HepG2 (cell line): Measurements from ENCODE around the gene HTR2A. TPM values are rescaled to one million over a fixed set of nuclear protein-coding genes. Genes with fewer than 3 reads are reported as not detected.

Source experiments
- ATAC-seq: fragments of 200-7000 bp; cut with Tn5 transposase; 3 replicates; pipeline ENCODE4 v1.9.1; 2020; ENCODE audit warnings: mild to moderate bottlenecking, moderate library complexity
- BruUV-seq: library from RNA; stranded (reverse); fragments of 400-500 nt; replicated peaks from 2 replicates; lab custom pipeline; 2021; lab: Mats Ljungman, UMichigan
- CTCF ChIA-PET: fragments of 300-600 bp; formaldehyde crosslinking; extraction: SDS; loops from one replicate; lab custom pipeline; 2021; ENCODE audit warnings: low total read pairs, inconsistent platforms, low intra/inter-chr PET ratio; lab: Yijun Ruan, JAX
- POLR2A ChIA-PET: fragments of 350-600 bp; sonication (Branson Sonifier 250); formaldehyde crosslinking; loops from one replicate; lab custom pipeline; 2020; ENCODE audit warnings: antibody characterized with exemption, inconsistent platforms; lab: Yijun Ruan, JAX
- DNase-seq: peaks from one replicate; pipeline ENCODE4 v3.0.0-alpha.2; 2015; ENCODE audit warnings: low spot score
- FAIRE-seq: peaks from 3 replicates; lab custom pipeline; 2011; peaks lifted over from hg19 to GRCh38; lab: Jason Lieb, UNC
- H2AFZ ChIP-seq: one replicate; pipeline ENCODE4 v1.6.1; 2011; ENCODE audit warnings: low read length, inconsistent platforms
- H3K27ac ChIP-seq: fragments of 300-600 bp; 3 replicates; pipeline ENCODE4 v1.8.0; 2011; ENCODE audit warnings: mixed run types, mild to moderate bottlenecking, mixed read lengths, low read length, inconsistent platforms; ENCODE audit not compliant: insufficient read depth; ENCODE audit errors: extremely low read length
- H3K27me3 ChIP-seq, 2 experiments: fragments of 200-600 bp in 1 of 2; 2 replicates in 1 of 2; 3 replicates in 1 of 2; pipeline versions ENCODE4 v1.6.0 to v1.8.0; 2011; ENCODE audit warnings: low read length in 2 of 2, mild to moderate bottlenecking in 2 of 2, moderate library complexity in 2 of 2, inconsistent platforms in 1 of 2; ENCODE audit not compliant: insufficient read depth in 2 of 2, control insufficient read depth in 1 of 2
- H3K36me3 ChIP-seq, 2 experiments: fragments of 200-600 bp in 1 of 2; replicated peaks in 1 of 2; 2 replicates in 1 of 2; 3 replicates in 1 of 2; pipeline versions ENCODE4 v1.5.1 to v1.8.0; 2011; ENCODE audit warnings: low read length in 2 of 2, inconsistent platforms in 1 of 2; ENCODE audit not compliant: insufficient read depth in 2 of 2, control insufficient read depth in 1 of 2
- H3K4me1 ChIP-seq: 2 replicates; pipeline ENCODE4 v1.5.1; 2012; ENCODE audit warnings: low read length, inconsistent platforms; ENCODE audit not compliant: insufficient read depth
- H3K4me2 ChIP-seq: 2 replicates; pipeline ENCODE4 v1.6.0; 2011; ENCODE audit warnings: low read depth, low read length, inconsistent platforms
- H3K4me3 ChIP-seq, 3 experiments: fragments of 200-600 bp in 1 of 3; sonication (generic), shearing (Covaris generic) in 1 of 3; replicated peaks in 1 of 3; 2 replicates each; pipeline ENCODE4 v1.5.1; 2011 to 2016; ENCODE audit warnings: low read length in 3 of 3, inconsistent platforms in 2 of 3, low read depth in 2 of 3, mild to moderate bottlenecking in 2 of 3, control low read depth in 1 of 3, mixed read lengths in 1 of 3; ENCODE audit not compliant: insufficient read depth in 1 of 3
- H3K79me2 ChIP-seq: one replicate; pipeline ENCODE4 v1.6.1; 2011; ENCODE audit warnings: low read length, inconsistent platforms; ENCODE audit not compliant: insufficient read depth
- H3K9ac ChIP-seq: 2 replicates; pipeline ENCODE4 v1.6.0; 2011; ENCODE audit warnings: mild to moderate bottlenecking, low read depth, low read length, inconsistent platforms; ENCODE audit not compliant: insufficient read depth
- H3K9me3 ChIP-seq: 2 replicates; pipeline ENCODE4 v1.5.1; 2012; ENCODE audit warnings: mild to moderate bottlenecking, low read length
- H4K20me1 ChIP-seq: 2 replicates; pipeline ENCODE4 v1.6.0; 2011; ENCODE audit warnings: inconsistent platforms, mild to moderate bottlenecking, low read length, moderate library complexity; ENCODE audit not compliant: insufficient read depth
- GRHL1 ChIP-seq: sonication (generic); formaldehyde crosslinking; conservative IDR thresholded peaks from 2 replicates; pipeline ENCODE4 v1.8.0; 2022; ENCODE audit warnings: missing genetic modification reagents
- TARDBP ChIP-seq: sonication (generic); formaldehyde crosslinking; IDR thresholded peaks from 2 replicates; pipeline ENCODE4 v1.8.0; 2022; ENCODE audit warnings: mild to moderate bottlenecking, missing genetic modification reagents
- THRA ChIP-seq: sonication (generic); formaldehyde crosslinking; IDR thresholded peaks from 2 replicates; pipeline ENCODE4 v1.4.0; 2020; ENCODE audit warnings: missing genetic modification reagents, borderline replicate concordance
- ZNF24 ChIP-seq: fragments of 450-650 bp; IDR thresholded peaks from 2 replicates; pipeline ENCODE4 v1.6.1; 2017; ENCODE audit warnings: antibody characterized with exemption, mild to moderate bottlenecking
- ZNF362 ChIP-seq: sonication (generic); formaldehyde crosslinking; IDR thresholded peaks from 2 replicates; pipeline ENCODE4 v1.4.0; 2020; ENCODE audit warnings: missing genetic modification reagents, mild to moderate bottlenecking, borderline replicate concordance
- in situ Hi-C: cut with HindIII; loops from 2 replicates; pipeline ENCODE4 v1.10.0; 2017; ENCODE audit warnings: low pct_unique_long_range_greater_than_20kb; ENCODE audit not compliant: extremely low pct_ligation_motif_present
- intact Hi-C: fragments of 100-400 bp; cut with micrococcal nuclease; formaldehyde crosslinking; loops from one replicate; pipeline ENCODE4 v1.10.0; 2022; ENCODE audit not compliant: unreplicated experiment
- polyA plus RNA-seq, 8 experiments: library from polyadenylated mRNA; depleted of rRNA in 3 of 8; stranded (reverse) in 7 of 8; unstranded in 1 of 8; fragments of >200 nt; fragmentation: Illumina TruSeq in 4 of 8; extraction: Trizol in 4 of 8; gene quantifications; 2 replicates each; pipeline versions ENCODE4 v1.2.1 to v1.2.3, GENCODE V29; 2011 to 2016; ENCODE audit warnings: low read depth in 4 of 8, missing spikeins in 1 of 8, mixed read lengths in 1 of 8; ENCODE audit not compliant: insufficient read depth in 1 of 8
- total RNA-seq, 5 experiments: library from RNA; depleted of rRNA; stranded (reverse); fragments of >200 nt; fragmentation: Illumina TruSeq; extraction: Trizol; gene quantifications; 2 replicates each; pipeline ENCODE4 v1.2.3, GENCODE V29; 2016; ENCODE audit warnings: low read depth in 1 of 5
- TF ChIP-seq, protein P1 (sequence below): sonication (generic); formaldehyde crosslinking; IDR thresholded peaks from 2 replicates; pipeline ENCODE4 v1.4.0; 2020; ENCODE audit warnings: missing genetic modification reagents, low read depth, mild to moderate bottlenecking, borderline replicate concordance

The HTR2A gene
- total and polyA plus RNA-seq, 2 of the 13 experiments (the other 11 are each of a cell fraction or from before 2014, with no cell fraction given) = not detected

DNA sequence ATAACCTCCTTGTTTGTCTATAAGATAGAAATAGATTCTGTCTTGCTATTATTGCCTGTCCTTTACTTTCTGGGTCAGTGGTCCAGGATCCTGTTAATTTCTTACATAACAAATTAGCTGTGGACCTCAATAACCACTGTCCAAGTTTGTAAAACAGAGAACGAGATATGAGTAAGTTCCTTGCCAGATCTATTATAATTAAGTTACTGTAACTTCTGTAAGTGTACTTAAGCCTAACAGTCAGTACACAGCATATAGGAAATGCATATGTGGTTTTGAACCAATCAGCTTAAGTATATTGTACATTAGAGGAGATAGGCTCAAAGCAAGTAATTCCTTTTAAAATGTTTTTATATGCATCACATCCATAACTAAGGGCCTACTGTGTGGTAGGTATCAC is 34.9 kb downstream of the HTR2A start (continued):
- TF ChIP-seq, protein P1, sequence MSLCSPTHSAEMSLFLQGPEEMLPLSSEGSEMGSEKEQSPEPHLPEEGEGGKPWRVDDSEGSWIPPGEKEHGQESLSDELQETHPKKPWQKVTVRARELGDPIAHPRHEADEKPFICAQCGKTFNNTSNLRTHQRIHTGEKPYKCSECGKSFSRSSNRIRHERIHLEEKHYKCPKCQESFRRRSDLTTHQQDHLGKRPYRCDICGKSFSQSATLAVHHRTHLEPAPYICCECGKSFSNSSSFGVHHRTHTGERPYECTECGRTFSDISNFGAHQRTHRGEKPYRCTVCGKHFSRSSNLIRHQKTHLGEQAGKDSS = no peak
- no peak for TF ChIP-seq ZNF362 (CRISPR knock-in tag)

DNA sequence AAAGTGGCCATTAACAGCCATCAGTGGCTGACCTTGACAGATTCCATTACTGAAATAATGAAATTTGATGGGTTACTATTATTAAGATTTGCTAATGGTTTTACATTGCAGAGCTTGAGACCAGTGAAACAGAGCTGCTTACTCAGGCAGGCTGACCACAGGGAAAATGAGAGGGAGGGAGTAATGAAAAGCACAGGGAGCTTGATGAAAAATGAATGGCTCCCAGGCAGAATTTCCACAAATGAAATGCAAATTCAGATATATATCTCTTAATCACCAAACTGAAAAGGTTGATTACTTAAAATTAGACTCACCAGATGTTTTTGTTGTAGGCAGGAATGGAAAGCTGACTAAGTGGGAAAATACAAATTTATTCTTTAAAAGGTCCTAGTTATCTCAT is 36.1 kb downstream of the HTR2A start:
- CTCF ChIA-PET = no interaction called here
- no peak overlapping the region for H3K4me3 ChIP-seq
- no peak overlapping the region for H3K4me2 ChIP-seq
- H3K9me3 ChIP-seq = no peaks in the 10 kb centered on the region
- no peaks in the 10 kb centered on the region for H4K20me1 ChIP-seq
- H3K9ac ChIP-seq = no peak overlapping the region
- ATAC-seq (no peak), FAIRE-seq (no peak), DNase-seq (no peak)
- no peak overlapping the region for H2AFZ ChIP-seq
- intact Hi-C loops (no loop called here), in situ Hi-C loops (no loop called here)
- POLR2A ChIA-PET = no interaction called here
- H3K27me3 ChIP-seq = no peaks in the 10 kb centered on the region; a peak in 1 of 5 replicates
- no peak overlapping the region for H3K27ac ChIP-seq
- no peaks in the 10 kb centered on the region for H3K4me1 ChIP-seq
- TF ChIP-seq TARDBP (CRISPR knock-in tag) (no peak), THRA (CRISPR knock-in tag) (no peak), ZNF24 (no peak), GRHL1 (CRISPR knock-in tag) (no peak)
- TF ChIP-seq, all 625 proteins: peak for 0
- Histone ChIP-seq H3K79me2 (no peaks in the 10 kb centered on the region), H3K36me3 (no peaks in the 10 kb centered on the region)
- BruUV-seq = no TSS peak
